B cell (primary cell): ENCODE results near the gene HSPA12A.

ENCODE experiments used
- CTCF ChIP-seq: fragments of 200-600 bp; IDR thresholded peaks from one replicate; pipeline ENCODE4 v1.8.0; 2022; ENCODE audit warnings: antibody characterized with exemption, mild to moderate bottlenecking
- EZH2 ChIP-seq: IDR thresholded peaks from 2 replicates; pipeline ENCODE4 v1.6.1; 2012; ENCODE audit warnings: borderline replicate concordance, low read depth, mild to moderate bottlenecking, moderate library complexity, low read length; ENCODE audit not compliant: insufficient read depth, poor library complexity, severe bottlenecking

- TF ChIP-seq CTCF (no peak), EZH2 (no peak)
Measured at GRCh38 chr10:116791241-116791640, 48.9 kb upstream of the HSPA12A start.
